HCT116 (cell line): Measurements from ENCODE around the gene ALB.

Source experiments
- CTCF ChIP-seq, 3 experiments: fragments of 200-600 bp in 1 of 3; sonication (generic) in 1 of 3; IDR thresholded peaks in 2 of 3; conservative IDR thresholded peaks in 1 of 3; 2 replicates each; pipeline ENCODE4 v1.5.1; 2012 to 2017; ENCODE audit warnings: low read depth in 2 of 3, low read length in 2 of 3, antibody characterized with exemption in 1 of 3, borderline replicate concordance in 1 of 3, control low read depth in 1 of 3, mild to moderate bottlenecking in 1 of 3, mixed read lengths in 1 of 3, mixed run types in 1 of 3, moderate library complexity in 1 of 3; ENCODE audit not compliant: insufficient read depth in 1 of 3
- ELF1 ChIP-seq: IDR thresholded peaks from 2 replicates; pipeline ENCODE4 v1.6.1; 2012; ENCODE audit warnings: low read depth, borderline replicate concordance
- EZH2 ChIP-seq: fragments of 200-600 bp; sonication (generic); IDR thresholded peaks from 2 replicates; pipeline ENCODE4 v1.6.1; 2017; ENCODE audit warnings: antibody characterized with exemption, mixed run types
- JUND ChIP-seq: IDR thresholded peaks from 2 replicates; pipeline ENCODE4 v1.6.1; 2012
- POLR2A ChIP-seq: IDR thresholded peaks from 2 replicates; pipeline ENCODE4 v1.7.0; 2011; ENCODE audit warnings: borderline replicate concordance; ENCODE audit not compliant: insufficient read depth, insufficient read length; ENCODE audit errors: extremely low read depth
- POLR2AphosphoS5 ChIP-seq: IDR thresholded peaks from 2 replicates; pipeline ENCODE4 v1.6.1; 2011; ENCODE audit warnings: mild to moderate bottlenecking, low read depth, low read length, moderate library complexity
- RAD21 ChIP-seq: IDR thresholded peaks from 2 replicates; pipeline ENCODE4 v1.6.1; 2012; ENCODE audit warnings: low read depth, mild to moderate bottlenecking
- REST ChIP-seq: IDR thresholded peaks from 2 replicates; pipeline ENCODE4 v1.6.1; 2012; ENCODE audit warnings: low read depth
- SP1 ChIP-seq: IDR thresholded peaks from 2 replicates; pipeline ENCODE4 v1.6.1; 2012; ENCODE audit warnings: low read depth
- TCF7L2 ChIP-seq: IDR thresholded peaks from 2 replicates; pipeline ENCODE4 v1.7.0; 2011; ENCODE audit warnings: borderline replicate concordance, inconsistent platforms; ENCODE audit not compliant: insufficient read depth, insufficient read length; ENCODE audit errors: extremely low read depth
- TF ChIP-seq, protein P1 (sequence below): IDR thresholded peaks from 2 replicates; pipeline ENCODE4 v1.6.1; 2012
- TF ChIP-seq, protein P2 (sequence below): IDR thresholded peaks from 2 replicates; pipeline ENCODE4 v1.6.1; 2012

DNA sequence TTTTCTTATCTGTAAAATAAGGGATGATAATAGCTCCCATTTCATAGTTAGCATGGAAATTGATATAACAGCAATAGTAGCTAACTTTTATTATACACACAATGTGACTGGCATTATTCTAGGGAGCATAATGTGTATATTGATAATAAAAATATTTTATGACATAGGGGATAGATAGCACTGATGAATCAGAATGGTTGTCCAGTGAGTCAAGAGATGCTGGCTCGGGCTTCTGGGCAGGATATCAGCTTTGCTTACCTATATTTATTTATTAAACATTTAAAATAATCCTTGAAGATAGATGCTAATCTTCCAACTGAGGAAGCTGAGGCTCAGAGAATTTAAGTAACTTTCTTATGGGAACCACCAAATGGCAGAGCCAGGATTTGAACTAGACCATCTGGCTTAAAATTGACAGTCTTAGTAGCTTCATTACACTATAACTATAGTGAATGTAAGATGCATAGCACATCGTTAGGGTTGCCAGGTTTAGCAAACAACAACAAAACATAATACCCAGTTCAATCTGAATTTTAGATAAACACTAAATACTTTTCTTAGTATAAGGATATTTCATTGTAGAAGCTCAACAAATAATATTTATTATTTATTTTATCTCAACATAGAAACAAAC is 34.6 kb downstream of the ALB start:
- no peak for TF ChIP-seq CTCF (IDR thresholded peaks at IDR 0.05 in 2 of 3, conservative IDR thresholded peaks at IDR 0.05 in 1 of 3; ENCODE audit: borderline replicate concordance in 1 of 3, insufficient read depth in 1 of 3, low read depth in 2 of 3, low read length in 2 of 3)
- TF ChIP-seq POLR2A: no peak
- no peak for TF ChIP-seq REST
- TF ChIP-seq SP1: no peak
- no peak for TF ChIP-seq RAD21
- TF ChIP-seq EZH2: no peak
- TF ChIP-seq, protein P1, sequence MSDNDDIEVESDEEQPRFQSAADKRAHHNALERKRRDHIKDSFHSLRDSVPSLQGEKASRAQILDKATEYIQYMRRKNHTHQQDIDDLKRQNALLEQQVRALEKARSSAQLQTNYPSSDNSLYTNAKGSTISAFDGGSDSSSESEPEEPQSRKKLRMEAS: no peak
- no peak for TF ChIP-seq TCF7L2
- TF ChIP-seq JUND: no peak
- TF ChIP-seq POLR2AphosphoS5: no peak
- no peak for TF ChIP-seq ELF1
- TF ChIP-seq, protein P2, sequence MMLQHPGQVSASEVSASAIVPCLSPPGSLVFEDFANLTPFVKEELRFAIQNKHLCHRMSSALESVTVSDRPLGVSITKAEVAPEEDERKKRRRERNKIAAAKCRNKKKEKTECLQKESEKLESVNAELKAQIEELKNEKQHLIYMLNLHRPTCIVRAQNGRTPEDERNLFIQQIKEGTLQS: no peak
